COR-L47 (cell line): ENCODE results near the gene SAMM50.

Source experiments
- DNase-seq: peaks from one replicate; lab custom pipeline; 2025; lab: John Stamatoyannopoulos, UW

SAMM50 gene

DNA sequence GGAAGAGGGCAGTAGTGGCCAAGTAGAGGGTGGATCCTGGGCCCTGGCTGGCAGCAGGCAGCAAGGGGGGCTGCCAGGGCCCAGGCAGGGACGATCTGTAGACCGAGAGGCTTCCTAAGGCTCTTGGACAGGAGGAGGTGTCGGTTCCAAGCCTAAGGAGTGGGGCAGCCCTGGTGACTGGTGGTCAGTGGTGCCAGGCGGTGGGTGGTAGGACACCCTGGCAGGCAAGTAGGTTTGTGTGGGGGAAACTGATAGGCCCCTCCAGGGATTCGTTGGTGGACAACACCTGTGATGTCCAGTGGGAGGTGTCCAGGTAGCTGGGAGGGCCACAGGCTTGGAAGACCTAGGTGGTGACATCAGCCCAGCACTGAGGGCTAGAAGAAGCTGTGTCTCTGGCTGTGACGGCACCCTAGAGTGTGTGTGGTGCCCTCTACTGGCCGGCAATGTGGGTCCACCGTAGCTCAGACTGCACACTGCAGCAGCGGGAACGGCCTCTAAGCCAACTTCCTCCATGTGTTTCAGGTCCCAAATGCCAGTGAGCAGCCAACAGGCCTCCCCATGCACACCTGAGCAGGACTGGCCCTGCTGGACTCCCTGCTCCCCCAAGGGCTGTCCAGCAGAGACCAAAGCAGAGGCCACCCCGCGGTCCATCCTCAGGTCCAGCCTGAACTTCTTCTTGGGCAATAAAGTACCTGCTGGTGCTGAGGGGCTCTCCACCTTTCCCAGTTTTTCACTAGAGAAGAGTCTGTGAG is 9.4 kb upstream of the SAMM50 start:
- peak; percentile 9 for DNase-seq

DNA sequence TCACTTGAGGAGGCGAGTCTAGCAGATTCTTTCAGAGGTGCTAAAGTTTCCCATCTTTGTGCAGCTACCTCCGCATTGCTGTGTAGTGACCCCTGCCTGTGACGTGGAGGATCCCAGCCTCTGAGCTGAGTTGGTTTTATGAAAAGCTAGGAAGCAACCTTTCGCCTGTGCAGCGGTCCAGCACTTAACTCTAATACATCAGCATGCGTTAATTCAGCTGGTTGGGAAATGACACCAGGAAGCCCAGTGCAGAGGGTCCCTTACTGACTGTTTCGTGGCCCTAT is 8.9 kb upstream of the SAMM50 start:
- DNase-seq = no peak

DNA sequence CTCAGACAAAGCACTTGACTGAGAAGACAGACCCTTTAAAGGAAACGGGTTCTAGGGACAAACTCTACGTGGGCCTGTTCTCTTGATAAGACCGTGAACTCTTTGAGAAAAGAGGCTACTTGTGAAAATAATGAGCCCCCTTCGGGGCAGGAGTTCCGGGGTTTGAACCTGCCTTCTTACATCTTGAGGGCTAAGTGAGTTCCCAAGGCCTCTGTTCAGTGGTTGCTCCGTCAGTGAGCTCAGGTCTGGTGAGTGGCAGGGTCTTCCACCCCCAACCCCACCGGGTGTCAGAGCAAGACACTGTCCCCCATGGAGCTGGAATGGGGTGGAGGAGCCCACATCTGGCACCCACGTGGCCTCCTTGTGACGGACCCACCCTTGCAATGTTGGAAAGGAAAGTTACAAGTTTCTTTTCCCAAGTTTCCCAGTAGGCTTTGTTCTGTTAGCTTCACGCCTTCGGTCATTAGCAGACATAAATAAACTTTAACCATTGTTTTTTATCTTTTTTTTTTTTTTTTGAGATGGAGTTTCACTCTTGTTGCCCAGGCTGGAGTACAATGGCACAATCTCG is 6.3 kb upstream of the SAMM50 start:
- no peak for DNase-seq

DNA sequence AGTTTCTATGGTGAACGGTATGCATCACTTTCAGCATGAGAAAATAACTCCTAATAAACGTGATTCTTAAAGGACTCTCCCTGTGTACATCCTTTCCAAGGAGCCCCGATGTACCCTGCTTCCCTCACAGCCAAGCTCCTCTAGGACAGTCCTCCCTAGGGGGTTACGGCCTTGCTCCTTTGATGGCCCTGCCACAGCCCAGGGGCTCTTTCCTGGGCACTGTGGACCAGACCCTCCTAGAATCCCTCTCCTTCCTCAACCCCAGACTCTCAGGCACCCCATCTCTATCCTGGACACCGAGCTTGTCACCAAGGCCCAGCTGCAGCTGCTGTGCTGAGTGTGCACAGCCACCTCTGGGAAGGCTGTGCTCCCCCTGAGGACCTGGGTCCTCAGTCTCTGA is 3.9 kb upstream of the SAMM50 start:
- no peak for DNase-seq

DNA sequence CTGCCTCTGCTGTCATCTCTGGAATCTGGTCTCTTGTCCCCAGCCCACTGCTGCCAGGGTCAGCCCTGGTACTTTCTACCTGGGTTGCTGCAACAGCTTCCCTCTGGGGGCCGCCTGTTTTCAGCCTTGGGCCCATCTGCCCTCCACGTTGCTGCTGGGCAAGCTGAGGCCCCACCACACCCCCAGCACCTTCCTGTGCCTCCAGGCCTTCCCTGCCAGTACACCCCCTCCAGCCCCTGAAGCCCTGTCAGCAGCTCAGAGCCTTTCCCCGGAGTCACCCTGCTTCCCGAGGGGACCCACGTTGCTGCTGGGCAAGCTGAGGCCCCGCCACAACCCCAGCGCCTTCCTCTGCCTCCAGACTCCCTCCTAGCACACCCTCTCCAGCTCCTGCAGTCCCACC is 3.3 kb upstream of the SAMM50 start:
- no peak for DNase-seq

DNA sequence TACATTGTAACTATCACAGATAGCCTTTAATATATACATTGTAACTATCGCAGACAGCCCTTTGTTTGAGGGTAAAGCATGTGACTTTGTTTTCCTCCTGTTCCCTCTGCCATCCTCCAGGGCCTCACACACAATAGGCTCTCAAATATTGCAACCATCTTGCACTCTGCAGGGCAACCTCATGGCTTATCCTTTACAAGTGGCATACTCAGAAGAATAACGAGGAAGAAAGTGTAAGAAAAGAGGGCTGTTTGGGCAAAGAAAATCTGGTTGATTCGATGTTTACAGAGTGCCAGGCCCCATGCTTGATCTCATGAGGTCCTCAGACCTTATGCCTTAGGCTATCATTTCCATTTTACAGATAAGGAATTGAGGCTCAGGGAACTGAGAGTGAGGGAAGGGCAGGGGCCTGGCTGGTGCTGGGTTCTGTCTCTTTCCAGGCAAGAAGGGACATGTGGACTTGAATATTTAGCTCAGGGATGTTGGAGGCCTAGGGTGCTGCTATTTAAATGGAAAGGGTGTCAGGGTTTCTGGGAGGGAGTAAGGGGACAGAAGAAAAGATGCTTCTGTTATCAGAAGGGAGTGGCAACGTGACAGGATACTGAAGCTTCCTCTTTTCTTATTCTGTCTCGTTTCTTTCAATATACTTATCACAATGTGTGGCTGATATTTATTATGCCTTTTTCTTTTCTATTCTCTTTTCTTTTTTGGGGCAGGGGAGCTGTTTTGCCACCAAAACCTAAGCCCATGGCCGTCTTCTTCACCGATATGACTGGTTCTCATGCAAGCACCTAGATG is 1.1 kb upstream of the SAMM50 start:
- no peak for DNase-seq

DNA sequence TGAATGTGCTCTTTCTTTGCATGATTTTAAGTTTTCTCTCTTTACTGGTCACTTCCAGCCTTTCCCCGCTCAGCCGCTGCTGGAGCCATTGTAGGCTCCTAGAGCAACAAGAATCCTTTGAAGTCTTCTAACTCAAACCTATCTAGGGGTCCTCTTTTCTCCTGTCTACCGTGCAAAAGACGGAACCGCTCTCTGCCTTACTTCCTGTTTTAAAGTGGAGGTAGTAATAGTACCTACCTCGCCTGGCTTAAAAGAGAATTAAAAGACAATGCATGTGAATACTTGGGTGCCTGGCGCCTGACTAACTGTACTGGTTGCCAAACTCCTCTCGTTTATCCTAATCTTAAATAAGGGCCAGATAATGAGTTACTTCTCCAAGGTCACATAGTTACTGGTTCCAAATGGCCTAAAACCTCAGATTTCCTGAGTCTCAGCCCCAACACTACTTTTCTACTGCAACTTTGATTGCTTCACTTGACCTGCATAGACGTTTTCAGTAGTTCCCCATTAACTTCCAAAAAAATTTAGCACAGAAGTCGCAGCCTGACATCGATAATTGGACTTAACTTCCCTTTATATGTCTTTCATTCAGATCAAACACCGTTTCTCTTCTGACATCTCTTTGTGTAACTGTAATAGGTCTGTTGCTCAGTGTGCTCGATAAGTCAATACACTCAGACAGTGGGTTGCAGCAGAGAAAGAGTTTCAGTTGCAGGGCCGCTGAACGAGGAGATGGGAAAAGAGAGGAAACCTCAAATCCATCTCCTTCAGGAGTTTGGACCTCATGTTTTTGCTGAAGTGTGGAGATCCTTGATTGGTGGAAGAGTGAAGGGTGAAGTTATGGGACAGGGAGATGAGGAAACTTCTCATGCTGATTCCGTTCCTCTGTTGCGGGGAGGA is 891 bp downstream of the SAMM50 start:
- no peak for DNase-seq

DNA sequence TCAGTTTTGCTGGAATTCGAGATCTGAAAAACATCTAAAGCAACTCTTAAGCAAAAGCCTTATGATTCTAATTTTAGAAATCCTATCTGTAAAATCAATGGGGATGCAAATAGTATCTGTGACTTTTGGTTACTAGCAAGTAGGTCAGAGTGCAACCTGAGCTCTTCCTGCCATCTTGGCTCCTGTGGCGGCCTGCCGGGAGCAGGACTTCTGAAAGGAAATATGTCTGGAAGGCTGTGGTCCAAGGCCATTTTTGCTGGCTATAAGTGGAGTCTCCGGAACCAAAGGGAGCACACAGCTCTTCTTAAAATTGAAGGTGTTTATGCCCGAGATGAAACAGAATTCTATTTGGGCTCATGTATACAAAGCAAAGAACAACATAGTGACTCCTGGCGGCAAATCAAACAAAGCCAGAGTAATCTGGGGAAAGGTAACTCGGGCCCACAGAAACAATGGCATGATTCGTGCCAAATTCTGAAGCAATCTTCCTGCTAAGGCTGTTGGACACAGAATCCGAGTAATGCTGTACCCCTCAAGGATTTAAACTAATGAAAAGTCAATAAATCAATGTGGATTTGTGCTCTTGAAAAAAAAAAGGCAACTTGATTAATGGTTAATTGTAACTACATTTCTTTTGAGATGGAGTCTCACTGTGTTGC is 1.7 kb downstream of the SAMM50 start:
- DNase-seq = no peak

DNA sequence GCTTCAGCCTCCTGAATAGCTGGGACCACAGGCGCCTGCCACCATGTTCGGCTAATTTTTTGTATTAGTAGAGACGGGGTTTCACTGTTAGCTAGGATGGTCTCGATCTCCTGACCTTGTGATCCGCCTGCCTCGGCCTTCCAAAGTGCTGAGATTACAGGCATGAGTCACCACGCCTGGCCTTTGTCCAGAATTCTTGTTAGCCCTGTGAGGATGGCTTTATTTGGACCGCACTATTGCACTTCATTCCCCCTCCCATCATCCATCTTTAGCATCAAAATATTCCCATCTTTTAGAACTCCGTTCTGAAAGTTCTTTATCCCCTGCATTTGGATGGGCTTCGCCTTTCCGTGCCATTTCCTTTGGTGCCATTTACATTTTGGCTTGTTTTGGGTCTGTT is 2.6 kb downstream of the SAMM50 start:
- DNase-seq = no peak

DNA sequence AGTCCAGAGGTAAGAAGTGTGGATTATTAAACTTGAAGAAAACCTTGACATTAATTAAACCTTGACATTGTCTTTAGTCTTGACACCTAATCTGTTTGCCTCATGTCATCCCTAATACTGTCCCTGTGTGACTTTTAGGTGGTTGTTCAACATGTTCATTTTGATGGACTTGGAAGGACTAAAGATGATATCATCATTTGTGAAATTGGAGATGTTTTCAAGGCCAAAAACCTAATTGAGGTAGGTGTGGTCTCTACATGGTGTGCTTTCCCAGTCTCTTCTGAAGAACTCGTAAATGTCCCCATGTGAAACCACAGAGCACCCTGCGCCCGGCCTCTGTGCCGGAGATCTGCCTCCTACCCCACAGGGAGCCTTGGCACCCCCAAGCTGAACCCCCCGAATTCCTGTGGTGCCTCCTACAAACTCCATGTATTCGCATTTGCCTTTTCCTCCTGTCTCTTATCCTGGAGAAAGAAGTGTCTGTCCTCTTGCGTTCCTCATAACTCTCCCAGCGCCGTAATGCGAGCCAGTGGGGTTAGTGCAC is 9.1 kb downstream of the SAMM50 start:
- no peak for DNase-seq

DNA sequence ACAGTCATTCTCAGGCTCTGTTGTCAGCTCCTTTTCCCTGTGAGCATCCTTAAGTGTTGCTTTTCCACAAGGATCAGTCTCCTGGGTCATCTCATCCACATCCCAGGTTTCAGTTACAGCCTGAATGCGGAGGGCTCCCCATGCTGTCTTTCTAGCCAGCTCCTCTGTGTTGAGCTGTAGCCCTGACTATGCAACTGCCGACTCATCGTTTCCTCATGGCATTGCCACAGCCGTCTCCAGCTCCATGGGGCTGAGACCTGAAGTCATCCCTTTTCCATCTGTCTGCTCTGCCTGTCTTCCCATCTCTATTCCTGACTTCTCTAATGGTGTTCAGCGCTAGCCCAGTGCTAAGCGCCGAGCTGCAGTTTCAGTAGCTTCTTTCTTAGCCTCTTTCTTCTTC is 11.8 kb downstream of the SAMM50 start:
- no peak for DNase-seq

DNA sequence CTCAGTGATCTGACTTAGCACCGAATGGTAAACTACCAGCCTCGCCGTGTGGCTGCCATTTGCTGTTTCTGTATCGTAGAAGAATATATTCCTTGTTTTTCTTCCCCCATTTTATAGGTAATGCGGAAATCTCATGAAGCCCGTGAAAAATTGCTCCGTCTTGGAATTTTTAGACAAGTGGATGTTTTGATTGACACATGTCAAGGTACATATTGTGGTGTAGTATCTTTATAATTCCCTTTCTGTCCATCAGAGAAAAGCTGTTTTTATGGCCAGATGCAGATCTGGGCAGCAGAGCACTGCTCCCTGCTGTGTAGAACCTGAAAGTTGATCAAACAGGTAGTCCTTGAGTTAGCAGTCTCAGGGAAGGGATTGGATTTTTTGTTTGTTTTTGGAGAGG is 13.4 kb downstream of the SAMM50 start:
- no peak for DNase-seq

DNA sequence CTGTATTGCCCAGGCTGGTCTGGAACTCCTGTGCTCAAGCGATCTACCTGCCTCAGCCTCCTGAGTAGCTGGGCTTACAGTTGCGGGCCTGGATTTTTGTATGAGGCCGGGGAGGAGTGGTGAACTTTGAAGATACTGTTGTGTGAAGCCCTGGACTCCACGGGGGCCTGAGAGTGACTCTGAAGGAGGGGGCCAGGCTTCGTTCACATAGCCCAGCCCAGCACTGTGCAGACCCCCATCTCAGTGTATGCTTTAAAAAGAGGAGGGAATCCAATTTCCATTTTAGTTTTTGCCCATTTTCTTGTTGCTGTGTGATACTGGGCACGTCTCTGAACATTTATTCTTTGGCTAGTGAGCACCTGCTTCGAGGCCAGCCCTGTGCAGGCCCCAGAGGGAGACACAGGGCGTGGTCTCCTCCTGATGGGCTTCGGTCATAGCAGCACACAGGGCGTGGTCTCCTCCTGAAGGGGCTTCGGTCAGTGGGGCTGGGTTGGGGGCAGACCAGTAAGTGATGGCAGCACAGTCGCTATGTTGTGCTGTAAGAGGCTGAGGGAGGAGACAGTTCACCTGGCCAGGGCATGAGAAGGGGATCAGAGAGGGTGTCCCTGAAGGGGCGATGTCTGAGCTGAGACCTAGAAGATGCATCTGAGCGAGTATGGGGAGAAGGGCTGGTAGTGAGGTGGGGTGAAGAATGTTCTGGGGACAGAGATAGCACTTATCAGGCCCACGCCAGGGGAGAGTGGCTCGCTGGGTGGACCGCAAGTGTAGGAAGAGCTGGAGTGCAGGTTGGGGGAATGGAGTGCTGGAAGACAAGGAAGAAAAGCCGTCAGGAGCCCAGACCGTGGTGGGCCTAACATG is 14.0 kb downstream of the SAMM50 start:
- DNase-seq = no peak

DNA sequence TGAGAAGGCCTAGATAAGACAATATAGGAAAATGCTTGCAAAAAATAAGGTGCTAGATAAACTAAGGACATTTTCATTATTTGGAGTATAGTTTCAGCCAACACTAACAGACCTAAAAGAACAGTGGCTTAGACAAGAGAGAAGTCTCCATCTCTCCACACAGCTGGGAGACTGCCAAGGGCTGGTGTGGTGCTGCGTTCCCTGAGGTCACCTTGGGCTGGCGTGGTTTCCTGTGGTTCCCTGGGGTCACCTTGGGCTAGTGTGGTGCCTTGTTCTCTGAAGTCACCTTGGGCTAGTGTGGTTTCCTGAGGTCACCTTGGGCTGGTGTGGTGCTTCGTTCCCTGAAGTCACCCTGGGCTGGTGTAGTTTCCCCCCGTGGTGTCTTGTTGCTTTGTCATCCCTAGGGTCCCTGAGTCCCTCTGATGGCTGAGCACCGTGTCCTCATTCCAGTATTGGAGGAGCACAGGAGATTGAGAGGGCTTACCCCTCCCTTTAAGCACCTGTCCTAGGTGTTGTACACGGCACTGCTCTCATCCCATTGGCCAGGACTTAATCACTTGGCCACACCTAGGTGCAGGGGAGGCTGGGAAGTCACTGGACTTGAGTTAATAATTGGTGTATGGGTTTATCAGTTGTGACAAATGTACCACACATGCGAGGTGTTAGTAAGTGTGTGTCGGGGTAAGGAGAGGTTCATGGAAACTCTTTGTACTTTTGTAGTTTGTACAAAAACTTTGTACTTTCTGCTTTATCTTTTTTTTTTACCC is 14.9 kb downstream of the SAMM50 start:
- DNase-seq = no peak

DNA sequence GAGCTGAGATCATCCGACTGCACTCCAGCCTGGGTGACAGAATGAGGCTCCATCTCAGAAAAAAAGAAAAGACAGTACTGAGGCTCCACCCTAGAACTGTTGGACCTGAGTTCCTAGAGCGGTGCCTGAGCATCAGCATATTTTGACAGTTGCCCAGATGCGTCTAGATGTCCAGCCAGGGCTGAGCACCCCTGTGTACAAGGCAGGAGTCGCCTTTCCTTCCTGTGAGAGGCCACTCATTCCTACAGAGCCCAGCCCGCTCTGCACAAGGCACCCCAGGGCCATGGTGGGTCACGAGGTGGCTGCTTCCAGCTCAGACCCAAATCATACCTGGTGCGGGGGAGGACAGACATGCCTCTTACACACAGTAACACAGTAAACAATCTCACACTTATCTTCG is 15.9 kb downstream of the SAMM50 start:
- no peak for DNase-seq

DNA sequence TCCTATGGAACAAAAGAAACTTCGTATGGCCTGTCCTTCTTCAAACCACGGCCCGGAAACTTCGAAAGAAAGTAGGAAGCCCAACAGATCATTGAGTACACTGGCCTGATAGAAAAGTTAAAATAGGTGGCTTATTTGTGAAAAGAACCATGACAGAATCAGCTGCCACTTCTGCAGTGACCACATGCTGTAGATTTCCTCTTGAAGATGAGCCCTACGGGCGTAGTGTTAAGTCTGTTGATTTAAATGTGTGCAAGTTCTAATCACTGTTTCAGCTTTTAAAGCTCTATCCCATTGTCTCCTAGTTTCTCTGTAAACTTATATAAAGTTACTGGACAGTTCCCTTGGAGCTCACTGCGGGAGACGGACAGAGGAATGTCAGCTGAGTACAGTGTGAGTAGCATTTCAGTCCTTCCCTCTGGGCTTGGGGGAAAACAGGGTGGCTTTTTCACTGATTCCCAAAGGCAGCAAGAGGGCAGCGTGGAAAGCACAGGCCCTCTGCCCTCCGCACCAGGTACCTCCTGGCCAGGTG is 17.8 kb downstream of the SAMM50 start:
- DNase-seq = no peak

DNA sequence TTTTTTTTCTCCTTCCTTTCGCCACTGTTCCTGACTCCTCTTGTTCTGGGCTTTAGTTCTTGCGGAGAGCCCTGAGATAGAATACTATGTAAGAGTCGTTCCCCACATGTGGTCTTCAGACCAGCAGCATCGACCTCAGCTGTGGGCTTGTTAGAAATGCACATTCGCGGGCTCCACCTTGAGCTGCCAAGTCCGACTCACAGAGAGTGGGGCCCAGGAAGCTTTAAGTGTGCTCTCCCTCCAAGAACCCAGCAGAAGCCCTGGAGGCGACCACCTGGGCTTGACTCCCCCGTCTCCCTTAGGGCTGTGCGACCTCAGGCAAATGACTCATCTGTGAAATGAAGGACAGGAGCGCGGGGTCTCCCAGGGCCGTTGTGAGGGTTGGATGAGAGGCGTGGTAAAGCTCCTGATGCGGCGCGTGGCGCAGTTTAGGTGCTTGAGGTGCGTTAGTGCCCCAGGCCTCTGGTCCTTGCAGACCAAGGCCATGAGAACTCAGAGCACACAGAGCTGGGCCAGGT is 18.8 kb downstream of the SAMM50 start:
- DNase-seq = no peak

DNA sequence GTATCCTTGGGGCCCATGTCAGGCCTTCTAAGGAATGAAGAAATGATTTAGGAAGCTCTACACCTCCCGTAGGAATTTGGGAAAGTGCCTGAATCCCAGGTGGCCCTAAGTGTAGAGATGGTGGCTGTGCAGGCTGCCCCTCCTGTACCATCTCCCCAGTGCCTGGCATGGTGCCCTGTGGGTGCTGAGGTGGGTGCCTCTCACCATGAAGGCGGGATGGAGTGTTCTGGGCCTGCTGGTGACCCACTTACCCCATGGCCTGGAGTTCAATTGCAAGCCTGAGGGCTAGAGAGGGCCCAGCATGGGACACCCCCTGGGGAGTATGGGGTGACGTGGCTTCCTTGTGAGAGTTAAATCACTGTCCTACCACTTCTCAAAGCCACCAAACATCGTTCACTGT is 19.8 kb downstream of the SAMM50 start:
- DNase-seq = no peak
